Germinal center (tissue), 1 donor: ENCODE measurements around the gene NLRP4.
"Not testable (repeated sequence)": the region's sequence is repeated elsewhere in the genome, so short reads cannot be mapped to it uniquely, and the experiment has no call there.

ENCODE experiments used
- DNase-seq: peaks from one replicate; pipeline ENCODE4 v3.0.0; 2012; ENCODE audit warnings: mixed read lengths, low spot score

Gene NLRP4

GRCh38 chr19:55898911-55899310 is 62.6 kb downstream of the NLRP4 start:
- DNase-seq = no peak

GRCh38 chr19:55901369-55902079 is 65.2 kb downstream of the NLRP4 start:
- no peak for DNase-seq

- DNase-seq = no peak
These were observed 65.9 kb downstream of the NLRP4 start for GRCh38 chr19:55902080-55902751.

- DNase-seq = no peak
These were observed 70.9 kb downstream of the NLRP4 start for GRCh38 chr19:55907286-55907685.

- no peak for DNase-seq
These were observed 71.4 kb downstream of the NLRP4 start for GRCh38 chr19:55907746-55908145.

- DNase-seq = no peak
These were observed 73.5 kb downstream of the NLRP4 start for GRCh38 chr19:55909801-55910200.

GRCh38 chr19:55912916-55913315 is 76.6 kb downstream of the NLRP4 start:
- DNase-seq = no peak

GRCh38 chr19:55913643-55914268 is 77.4 kb downstream of the NLRP4 start:
- peak; percentile 52 for DNase-seq

- DNase-seq = no peak
These were observed 87.2 kb downstream of the NLRP4 start for GRCh38 chr19:55923556-55923955.

- no peak for DNase-seq
These were observed 91.7 kb downstream of the NLRP4 start for GRCh38 chr19:55927991-55928390.

- DNase-seq = not testable (repeated sequence)
These were observed 92.9 kb downstream of the NLRP4 start for GRCh38 chr19:55929258-55929657.

- DNase-seq = no peak
These were observed 94.7 kb downstream of the NLRP4 start for GRCh38 chr19:55930996-55931515.
